Activated T-cell treated with anti-CD3 and anti-CD28 coated beads for 1 hour (primary cell): ENCODE results near the gene RTKN.
"Not testable (repeated sequence)": the region's sequence is repeated elsewhere in the genome, so short reads cannot be mapped to it uniquely, and the experiment has no call there.

Experiments
- DNase-seq: peaks from one replicate; pipeline ENCODE4 v3.0.0-alpha.2; 2020; ENCODE audit warnings: low read depth

RTKN gene

DNA sequence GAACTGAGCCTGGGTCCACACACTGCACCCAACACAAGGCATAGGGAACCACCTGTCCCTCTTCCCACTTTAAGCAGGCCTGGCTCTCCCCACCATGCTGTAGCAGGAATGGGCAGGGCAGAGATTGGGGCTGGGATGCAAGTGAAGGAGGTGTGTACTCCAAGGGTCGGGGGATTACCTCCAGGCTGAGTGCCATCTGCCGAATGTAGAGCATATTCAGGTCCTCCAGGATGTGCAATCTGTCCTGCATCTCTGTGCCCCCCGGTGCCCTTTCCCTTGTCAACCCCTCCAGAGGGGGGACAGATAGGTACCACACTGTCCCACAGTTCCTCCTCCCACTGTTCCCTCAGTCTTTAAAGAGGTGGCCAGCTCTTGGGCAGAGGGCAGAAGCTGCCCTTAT, 2.4 kb downstream of the RTKN start:
- no peak for DNase-seq

- no peak for DNase-seq
Measured at GRCh38 chr2:74438248-74438647, 3.5 kb downstream of the RTKN start.

DNA sequence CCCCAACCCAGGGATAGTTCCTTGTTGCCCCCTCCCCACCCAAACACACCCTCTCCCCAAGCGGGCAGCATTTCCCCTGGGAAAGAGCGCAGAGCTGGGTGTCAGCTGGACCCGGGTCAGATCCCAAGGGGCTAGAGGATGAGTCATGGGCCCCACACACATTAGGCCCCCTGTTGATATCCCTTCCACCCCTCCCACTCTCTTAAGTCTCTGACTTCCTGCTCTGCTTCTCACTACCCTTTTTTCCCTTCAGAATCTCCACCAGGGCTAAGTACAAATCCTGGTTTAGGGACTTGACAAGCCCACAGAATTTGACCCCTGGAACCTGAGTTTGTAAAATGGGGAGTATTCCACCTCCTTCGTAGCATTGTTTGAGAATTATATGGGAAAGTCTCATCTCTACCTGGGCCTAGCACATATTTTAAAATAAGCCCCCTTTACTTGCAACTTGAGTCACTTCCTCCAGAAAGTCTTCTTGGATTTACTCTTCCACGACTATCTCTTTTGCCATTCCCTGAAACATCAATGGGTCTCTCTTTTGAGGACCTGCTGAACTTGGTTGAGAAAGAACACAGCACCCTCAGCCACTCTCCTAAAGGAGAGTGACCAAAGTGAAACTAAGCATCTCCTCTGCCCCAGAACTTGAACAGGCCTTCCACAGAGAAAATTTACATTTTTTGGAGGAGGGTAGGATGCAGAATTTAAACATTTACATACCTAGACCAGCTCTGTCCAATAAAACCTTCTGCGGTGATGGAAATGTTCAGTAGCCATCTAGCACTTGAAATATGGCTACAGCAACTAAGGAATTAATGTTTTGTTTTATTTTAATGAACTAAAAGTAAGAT, 4.7 kb downstream of the RTKN start:
- no peak for DNase-seq

DNA sequence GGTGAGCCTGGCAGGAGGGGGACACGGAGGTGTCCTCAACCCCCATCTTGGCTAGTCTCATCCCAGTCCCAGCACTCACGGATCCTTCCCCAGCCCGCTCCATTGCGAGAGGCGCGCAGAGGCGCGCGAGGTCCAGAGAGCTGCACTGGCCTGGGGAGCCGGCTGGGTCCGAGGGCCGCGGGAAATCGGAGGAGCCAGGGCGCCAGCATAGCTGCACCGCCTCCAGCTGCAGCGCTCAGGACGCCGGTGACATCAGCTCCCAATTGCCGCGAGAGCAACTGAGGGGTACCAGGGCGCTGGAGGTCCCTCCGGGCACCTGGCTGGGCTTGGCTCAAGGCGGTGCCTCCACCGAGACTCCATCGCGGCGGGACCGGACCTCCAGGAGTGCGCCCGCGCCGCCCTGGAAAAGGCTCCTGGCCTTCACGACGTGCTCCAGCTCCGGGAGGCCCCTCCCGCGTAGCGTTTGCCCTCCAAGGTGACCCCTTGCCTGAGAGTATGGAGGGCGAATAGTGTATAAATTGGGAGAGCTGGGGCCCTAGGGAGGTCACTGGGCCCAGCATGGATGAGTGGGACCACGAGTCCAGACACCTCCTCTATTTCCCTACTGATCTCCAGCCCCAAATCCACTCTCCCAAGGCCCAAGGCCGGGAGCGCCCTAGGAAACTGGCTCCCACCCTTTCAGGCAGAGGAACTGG, 5.5 kb downstream of the RTKN start:
- DNase-seq: no peak

GRCh38 chr2:74430502-74430901, 11.2 kb downstream of the RTKN start:
- no peak for DNase-seq

DNA sequence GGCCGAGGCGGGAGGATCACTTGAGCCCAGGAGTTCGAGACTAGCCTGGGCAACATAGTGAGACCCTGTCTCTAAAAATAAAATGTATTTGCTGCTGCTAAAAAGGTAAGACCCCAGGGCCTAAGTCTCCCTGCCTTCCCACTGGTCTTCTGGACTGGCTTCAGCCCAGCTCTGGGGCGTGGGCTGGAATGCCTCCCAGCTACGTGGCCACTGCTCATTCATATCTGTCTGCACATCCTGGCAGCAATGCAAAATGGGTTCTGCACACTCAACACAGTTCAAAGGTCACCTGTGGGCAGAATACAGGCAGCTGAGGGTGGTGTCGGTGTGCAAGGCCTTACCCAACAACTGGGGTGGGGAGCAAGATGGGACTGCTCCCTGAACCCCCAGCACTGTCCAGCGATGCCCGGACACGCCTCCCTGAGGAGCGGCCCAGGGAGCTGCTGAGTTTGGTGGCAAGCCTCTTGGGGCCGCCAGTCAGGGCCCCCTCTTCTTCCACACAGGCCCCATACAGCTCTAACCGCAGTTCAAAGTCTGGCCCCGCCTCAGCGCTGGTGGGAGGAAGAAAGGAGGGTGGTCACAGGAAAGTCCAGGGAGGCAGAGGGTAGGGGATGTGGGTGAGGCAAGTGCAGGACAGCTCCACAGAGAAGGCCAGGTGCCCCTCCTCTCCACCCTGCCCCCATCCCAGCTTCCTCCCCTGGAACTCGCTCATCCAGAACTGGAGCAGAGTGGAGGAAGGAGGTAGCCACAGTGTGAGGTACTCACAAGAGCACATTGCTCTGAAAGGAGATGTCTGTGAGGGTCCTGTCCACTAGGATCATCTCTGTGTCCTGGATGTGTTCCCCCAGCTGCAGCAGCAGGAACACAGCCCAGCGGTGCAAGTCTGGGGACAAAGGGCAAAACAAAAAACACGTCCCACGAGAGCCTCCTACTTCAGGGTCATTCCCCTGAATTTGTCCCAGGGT, 12.0 kb downstream of the RTKN start:
- no peak for DNase-seq

DNA sequence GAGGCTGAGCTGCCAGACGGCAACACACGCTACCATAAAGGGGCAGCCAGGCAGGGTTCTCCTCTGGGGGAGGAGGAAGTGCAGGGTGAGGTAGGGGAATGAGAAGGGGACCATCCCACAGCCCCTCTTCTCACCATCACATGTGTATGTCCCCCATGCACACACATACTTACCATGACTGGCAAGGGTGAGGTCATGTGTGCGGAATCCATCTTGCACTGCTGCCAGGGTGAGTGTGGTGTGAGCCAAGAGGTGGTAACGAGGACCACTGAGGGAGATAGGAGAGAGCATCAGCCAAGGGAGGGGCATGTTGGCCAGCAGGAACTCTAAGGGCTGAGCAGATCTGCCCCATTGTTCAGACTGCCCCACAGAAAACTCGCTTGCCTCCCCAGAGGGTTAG, 13.1 kb downstream of the RTKN start:
- DNase-seq: no peak

- no peak for DNase-seq
Measured at GRCh38 chr2:74427551-74427950, 14.2 kb downstream of the RTKN start.

DNA sequence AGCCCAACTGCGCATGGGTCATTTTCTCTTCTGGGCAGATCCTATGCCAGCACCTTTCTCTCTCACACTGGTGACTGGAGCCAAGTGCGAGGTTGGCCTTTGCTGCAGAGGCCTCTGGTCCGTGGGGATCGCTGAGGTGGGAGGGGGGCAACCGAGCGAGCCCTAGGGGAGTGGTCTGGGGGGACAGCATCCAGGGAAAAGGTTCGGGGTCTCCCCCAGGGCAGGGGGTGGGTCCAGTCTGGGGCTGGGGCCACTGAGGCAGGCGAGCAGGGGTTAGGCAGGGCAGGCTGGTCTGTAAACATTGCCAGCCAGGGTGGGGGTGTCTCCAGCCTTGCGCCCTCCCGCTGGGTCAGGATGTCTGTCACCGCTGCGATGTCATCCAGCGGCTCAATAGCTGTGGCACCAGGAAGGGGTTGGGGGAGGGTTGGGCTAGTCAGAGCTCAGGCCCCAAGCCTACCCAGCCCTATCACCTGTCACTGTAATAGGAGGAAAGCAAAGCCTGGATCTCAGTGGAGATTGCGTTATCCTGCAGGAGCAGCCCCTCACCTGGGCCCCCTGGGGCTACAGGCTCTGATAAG, 15.5 kb downstream of the RTKN start:
- DNase-seq: no peak

DNA sequence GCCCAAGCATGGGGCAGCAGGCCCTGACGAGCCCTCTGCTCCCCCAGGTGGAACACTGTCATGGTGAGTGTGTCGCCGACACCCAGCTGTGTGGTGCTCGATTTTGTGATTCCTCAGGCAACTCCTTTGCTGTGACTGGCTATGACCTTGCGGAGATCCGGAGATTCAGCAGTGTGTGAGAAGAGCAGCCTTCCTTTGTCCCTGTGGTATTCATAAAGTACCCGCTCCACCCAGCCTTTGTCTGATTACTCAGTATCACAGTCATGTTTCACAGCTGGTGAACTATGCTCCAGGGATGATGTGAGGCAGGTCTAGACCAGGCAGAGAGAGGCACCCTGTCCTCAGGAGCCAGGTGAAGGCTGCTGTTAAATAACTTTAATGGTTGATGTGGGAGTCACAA, 16.2 kb downstream of the RTKN start:
- DNase-seq: no peak

DNA sequence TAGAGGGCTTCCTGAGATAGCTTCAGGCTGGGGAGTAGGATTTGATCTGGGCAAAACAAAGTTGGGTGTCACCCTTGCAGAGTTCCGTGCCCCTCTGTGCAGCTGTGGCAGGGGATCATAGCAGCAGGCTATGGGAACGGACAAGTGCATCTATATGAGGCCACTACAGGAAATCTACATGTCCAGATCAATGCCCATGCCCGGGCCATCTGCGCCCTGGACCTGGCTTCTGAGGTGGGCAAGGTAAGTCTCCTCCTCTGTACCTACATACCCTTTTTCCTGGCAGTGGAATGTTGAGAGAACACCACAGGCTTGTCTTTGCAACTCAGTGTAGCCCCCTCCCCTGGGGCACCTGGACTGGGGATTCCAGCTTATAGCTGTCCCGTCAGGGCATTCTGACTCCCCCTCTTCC, 16.7 kb downstream of the RTKN start:
- DNase-seq: no peak

DNA sequence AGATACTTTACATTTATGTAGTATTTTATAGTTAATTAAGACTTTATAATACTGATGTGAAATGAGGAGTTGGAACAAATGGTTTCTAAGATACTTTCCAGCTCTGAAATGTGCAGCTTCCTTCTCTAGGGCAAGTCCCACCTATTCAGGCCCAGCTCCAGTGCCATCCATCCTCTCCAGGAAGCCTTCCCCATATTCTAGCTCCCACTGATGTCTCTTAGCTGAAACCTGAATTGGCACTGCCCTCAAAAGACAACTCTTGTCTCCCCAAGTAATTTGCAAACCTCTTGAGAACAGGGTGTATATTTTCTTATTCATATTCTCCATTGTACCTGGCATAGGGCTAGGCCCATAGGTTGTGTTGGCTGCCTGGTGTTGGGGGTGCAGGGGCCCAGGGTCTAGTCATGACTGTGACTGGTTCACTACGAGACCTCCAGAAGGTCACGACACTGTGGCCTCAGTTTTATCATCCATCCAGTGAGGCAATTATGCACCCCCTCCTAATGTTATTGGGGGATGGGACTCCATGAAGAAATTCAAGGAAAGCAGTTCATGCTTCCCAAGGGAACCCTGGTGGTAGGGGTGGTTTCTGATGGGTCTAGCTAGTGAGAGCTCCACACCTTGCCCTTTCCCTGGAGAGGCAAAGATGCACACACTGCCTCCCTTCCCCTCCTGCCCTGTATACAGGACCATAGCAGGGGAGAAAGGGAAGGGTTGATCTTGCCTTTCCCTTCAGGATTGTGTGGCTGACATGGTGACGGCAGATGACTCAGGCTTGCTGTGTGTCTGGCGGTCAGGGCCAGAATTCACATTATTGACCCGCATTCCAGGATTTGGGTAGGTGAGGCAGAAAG, 17.4 kb downstream of the RTKN start:
- DNase-seq: no peak

GRCh38 chr2:74423231-74424095, 18.3 kb downstream of the RTKN start:
- no peak for DNase-seq

GRCh38 chr2:74421221-74421870, 20.4 kb downstream of the RTKN start, which contains the start of the genes C2orf81 and WDR54:
Gene C2orf81, minus strand, starts transcription at chr2:74421619. Its CDS starts 59 bp downstream, at chr2:74421560.
Gene WDR54, plus strand, starts transcription at chr2:74421730. Its CDS starts 424 bp downstream, at chr2:74422154.
- DNase-seq: peak; percentile 89

DNA sequence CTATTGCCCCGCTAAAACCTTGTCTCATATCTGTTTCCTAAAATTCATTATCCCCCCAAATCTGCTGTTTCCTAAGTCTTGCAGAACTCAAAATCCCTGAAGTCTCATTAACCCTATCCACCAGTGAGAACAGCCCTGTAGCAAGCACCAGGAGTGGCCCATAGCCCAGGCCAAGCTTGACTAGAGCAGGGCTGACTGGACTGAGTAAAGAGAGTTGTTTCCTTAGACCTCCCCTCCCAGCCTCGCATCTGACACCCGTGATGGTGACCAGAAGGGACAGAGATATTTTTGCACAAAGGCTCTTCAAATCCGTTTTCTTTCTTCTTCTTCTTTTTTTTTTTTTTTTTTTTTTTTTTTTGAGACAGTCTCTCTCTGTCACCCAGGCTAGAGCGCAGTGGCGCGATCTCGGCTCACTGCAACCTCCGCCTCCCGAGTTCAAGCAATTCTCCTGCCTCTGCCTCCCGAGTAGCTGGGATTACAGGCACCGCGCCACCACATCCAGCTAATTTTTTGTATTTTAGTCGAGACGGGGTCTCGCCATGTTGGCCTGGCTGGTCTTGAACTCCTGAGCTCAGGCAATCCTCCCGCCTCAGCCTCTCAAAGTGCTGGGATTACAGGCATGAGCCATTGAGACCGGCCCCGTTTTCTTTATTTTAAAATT, 21.2 kb downstream of the RTKN start:
- DNase-seq: not testable (repeated sequence)

GRCh38 chr2:74420006-74420405, 21.7 kb downstream of the RTKN start:
- no peak for DNase-seq

- no peak for DNase-seq
Measured at GRCh38 chr2:74419345-74419744, 22.4 kb downstream of the RTKN start.

GRCh38 chr2:74418312-74418711, 23.4 kb downstream of the RTKN start:
- DNase-seq: no peak

GRCh38 chr2:74417763-74418162, 24.0 kb downstream of the RTKN start:
- DNase-seq: no peak
